Neural progenitor cell (in vitro differentiated cells): Measurements from ENCODE around the gene NEO1.

Experiments
- CTCF ChIP-seq: fragments of 200-600 bp; sonication (generic); IDR thresholded peaks from 2 replicates; pipeline ENCODE4 v1.5.1; 2017; ENCODE audit warnings: antibody characterized with exemption, mild to moderate bottlenecking
- EZH2phosphoT487 ChIP-seq: fragments of 200-600 bp; sonication (generic); IDR thresholded peaks from 2 replicates; pipeline ENCODE4 v1.6.1; 2017; ENCODE audit warnings: antibody characterized with exemption

- TF ChIP-seq CTCF (no peak), EZH2phosphoT487 (no peak)
Measured at GRCh38 chr15:73024168-73024567, 28.1 kb upstream of the NEO1 start.
